C4-2B (cell line): Measurements from ENCODE around the gene F12.

Experiments used
- ZFX ChIP-seq: fragments of 450-650 bp; IDR thresholded peaks from 2 replicates; pipeline ENCODE4 v1.6.1; 2017
- TF ChIP-seq, protein P1 (sequence below): fragments of 450-650 bp; conservative IDR thresholded peaks from 2 replicates; pipeline ENCODE4 v1.5.1; 2017; ENCODE audit warnings: mild to moderate bottlenecking

DNA sequence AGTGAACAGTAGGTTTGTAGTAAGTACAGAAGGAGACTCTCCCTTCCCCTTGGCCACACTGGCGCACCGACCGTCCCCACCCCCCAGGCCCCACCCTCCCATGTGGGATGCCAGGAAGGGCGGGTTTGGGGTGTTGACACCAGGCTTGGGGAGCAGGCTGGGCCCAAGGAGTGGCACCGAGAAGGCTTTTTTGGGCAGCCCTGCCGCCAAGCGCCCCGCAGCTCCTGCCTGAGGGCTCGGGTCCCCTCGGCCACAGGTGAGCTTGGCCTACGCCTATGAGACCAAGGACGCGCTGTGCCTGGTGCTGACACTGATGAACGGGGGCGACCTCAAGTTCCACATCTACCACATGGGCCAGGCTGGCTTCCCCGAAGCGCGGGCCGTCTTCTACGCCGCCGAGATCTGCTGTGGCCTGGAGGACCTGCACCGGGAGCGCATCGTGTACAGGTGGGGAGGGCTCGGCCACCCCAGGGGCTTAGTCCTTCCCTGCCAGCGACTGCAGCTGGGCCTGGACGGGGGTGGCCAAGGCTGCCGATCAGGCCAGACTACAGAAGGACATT is 24.4 kb upstream of the F12 start:
- TF ChIP-seq, protein P1, sequence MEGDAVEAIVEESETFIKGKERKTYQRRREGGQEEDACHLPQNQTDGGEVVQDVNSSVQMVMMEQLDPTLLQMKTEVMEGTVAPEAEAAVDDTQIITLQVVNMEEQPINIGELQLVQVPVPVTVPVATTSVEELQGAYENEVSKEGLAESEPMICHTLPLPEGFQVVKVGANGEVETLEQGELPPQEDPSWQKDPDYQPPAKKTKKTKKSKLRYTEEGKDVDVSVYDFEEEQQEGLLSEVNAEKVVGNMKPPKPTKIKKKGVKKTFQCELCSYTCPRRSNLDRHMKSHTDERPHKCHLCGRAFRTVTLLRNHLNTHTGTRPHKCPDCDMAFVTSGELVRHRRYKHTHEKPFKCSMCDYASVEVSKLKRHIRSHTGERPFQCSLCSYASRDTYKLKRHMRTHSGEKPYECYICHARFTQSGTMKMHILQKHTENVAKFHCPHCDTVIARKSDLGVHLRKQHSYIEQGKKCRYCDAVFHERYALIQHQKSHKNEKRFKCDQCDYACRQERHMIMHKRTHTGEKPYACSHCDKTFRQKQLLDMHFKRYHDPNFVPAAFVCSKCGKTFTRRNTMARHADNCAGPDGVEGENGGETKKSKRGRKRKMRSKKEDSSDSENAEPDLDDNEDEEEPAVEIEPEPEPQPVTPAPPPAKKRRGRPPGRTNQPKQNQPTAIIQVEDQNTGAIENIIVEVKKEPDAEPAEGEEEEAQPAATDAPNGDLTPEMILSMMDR = no peak
- TF ChIP-seq ZFX = no peak
